ENCODE measurements around the gene NFIC.

Gene NFIC

DNA sequence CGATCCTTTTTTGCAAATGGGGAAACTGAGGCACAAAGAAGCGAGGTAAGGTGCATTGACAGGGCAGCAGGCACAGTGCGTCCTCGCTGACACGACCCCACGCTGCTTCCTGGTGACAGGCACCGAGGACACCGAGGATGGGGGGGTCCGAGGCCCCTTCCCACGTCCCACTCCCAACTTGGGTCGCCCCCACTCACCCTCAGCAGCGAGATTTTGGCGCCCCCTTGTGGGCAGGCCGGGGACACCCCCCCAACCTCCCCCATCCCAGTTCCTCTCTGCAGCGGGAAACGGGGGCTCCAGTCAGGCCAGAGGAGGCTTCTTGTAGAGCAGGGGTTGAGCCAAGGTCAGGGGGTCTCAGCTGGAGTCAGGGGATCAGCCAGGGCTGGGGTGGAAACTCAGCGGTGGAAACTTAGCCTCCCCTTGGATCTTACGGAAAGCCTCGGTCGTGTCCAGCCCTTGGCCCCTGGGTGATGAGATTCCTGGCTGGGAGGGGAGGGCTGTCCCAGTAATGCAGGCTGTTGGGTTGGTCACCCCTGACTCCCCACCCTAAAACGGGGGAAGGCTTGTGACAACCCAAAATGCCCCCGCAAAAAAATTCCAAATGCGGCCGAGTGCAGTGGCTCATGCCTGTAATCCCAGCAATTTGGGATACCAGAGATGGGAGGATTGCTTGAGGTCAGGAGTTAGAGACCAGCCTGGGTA lies 105.7 kb downstream of the NFIC start:
- Mint-ChIP-seq H3K9me3 (no peaks in the 10 kb centered on the region), H3K36me3 (ENCODE audit: low read depth) (no peaks in the 10 kb centered on the region), H3K4me1 (ENCODE audit: low read depth) (no peaks in the 10 kb centered on the region), H3K27me3 (ENCODE audit: low read depth) (no peaks in the 10 kb centered on the region), H3K4me3 (no peak overlapping the region), H3K27ac (no peak overlapping the region)

DNA sequence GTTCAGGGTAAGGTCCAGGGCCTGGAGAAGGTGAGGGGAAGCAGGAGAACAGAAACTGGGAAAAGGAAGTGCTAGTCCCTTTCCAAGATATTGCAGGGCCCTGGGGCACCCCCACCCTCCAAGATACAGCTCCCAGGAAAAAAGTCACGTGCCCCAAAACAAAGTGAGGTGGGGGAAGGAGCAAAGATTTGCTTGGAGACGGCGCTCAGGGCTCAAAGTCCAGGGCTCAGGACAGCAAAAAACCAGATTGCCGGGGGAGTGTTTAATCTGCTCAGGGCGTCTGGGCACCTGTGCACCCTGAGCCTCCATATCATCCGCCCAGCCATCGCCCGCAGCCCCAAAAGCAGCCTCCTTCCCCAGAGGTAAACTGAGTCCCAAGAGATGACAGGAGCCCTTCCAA lies 107.6 kb downstream of the NFIC start:
- peaks cover 3% of the 10 kb centered on the region for H3K27me3 Mint-ChIP-seq (ENCODE audit: low read depth)
- H3K27ac Mint-ChIP-seq: no peak overlapping the region
- no peaks in the 10 kb centered on the region for H3K9me3 Mint-ChIP-seq
- H3K36me3 Mint-ChIP-seq (ENCODE audit: low read depth): no peaks in the 10 kb centered on the region
- no peak overlapping the region for H3K4me3 Mint-ChIP-seq
- H3K4me1 Mint-ChIP-seq (ENCODE audit: low read depth): peaks cover 2% of the 10 kb centered on the region

DNA sequence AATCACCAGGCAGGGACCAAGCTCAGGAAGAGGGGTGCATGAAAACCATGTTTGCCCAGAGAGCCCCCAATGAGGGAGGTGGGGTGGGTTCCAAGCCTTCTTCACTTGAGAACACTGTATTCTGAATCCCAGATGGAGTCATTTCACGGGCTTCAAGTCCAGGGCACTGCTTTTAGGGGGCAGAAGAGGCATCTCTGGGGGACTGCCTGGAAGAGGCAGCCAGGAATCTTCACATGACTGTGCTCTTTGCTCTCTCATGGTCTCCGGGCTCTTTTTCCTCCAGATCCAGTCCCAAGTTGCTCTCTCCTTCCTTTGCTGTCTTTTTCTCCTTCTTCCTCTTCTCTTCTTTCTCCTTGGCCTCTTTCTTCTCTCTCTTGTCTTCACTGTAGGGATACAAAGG lies 108.2 kb downstream of the NFIC start:
- H3K36me3 Mint-ChIP-seq (ENCODE audit: low read depth): no peaks in the 10 kb centered on the region
- H3K4me1 Mint-ChIP-seq (ENCODE audit: low read depth): peaks cover 5% of the 10 kb centered on the region
- H3K9me3 Mint-ChIP-seq: no peaks in the 10 kb centered on the region
- H3K27me3 Mint-ChIP-seq (ENCODE audit: low read depth): peaks cover 3% of the 10 kb centered on the region
- H3K27ac Mint-ChIP-seq: no peak overlapping the region
- H3K4me3 Mint-ChIP-seq: no peak overlapping the region

DNA sequence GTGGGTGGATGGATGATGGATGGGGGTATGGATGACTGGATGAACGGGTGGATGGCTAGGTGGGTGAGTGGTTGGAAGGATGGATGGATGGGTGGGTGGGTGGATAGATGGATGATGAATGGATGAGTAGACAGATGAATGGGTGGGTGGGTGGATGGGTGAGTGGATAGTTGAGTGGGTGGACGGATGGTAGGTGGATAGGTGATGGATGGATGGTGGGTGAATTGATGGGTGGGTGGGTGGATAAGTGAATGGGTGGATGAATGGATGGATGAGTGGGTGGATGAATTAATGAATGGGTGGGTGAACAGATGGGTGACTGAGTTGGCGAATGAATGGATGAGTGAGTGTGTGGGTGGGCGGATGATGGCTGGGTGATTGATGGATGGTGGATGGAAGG lies 109.1 kb downstream of the NFIC start:
- Mint-ChIP-seq H3K9me3 (no peaks in the 10 kb centered on the region), H3K36me3 (ENCODE audit: low read depth) (no peaks in the 10 kb centered on the region), H3K4me1 (ENCODE audit: low read depth) (peaks cover 5% of the 10 kb centered on the region), H3K27ac (no peak overlapping the region), H3K27me3 (ENCODE audit: low read depth) (peaks cover 3% of the 10 kb centered on the region), H3K4me3 (no peak overlapping the region)

DNA sequence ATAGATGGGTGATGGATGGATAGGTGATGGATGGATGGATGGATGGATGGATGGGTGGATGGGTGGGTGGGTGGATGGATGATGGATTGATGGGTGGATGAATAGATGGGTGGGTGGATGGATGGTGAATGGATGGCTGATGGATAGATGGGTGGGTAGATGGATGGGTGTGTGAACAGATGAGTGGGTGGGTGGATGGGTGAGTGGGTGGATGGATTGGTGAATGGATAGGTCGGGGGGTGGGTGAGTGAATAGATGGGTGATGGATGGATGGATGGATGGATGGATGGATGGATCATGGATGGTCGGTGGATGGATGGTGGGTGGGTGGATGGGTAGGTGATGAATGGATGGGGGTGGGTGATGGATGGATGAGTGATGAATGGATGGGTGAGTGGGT lies 110.4 kb downstream of the NFIC start:
- Mint-ChIP-seq H3K9me3 (no peaks in the 10 kb centered on the region), H3K27me3 (ENCODE audit: low read depth) (peaks cover 3% of the 10 kb centered on the region), H3K36me3 (ENCODE audit: low read depth) (no peaks in the 10 kb centered on the region), H3K4me3 (no peak overlapping the region), H3K27ac (no peak overlapping the region), H3K4me1 (ENCODE audit: low read depth) (peaks cover 5% of the 10 kb centered on the region)

DNA sequence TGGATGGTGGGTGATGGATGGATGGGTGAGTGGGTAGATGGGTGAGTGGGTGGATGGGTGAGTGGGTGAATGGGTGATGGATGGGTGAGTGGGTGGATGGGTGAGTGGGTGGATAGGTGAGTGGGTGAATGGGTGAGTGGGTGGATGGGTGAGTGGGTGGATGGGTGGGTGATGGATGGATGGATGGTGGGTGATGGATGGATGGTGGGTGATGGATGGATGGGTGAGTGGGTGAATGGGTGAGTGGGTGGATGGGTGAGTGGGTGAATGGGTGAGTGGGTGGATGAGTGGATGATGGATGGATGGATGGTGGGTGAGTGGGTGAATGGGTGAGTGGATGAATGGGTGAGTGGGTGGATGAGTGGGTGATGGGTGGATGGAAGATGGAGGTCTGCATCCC lies 111.1 kb downstream of the NFIC start:
- Mint-ChIP-seq H3K9me3 (no peaks in the 10 kb centered on the region), H3K36me3 (ENCODE audit: low read depth) (no peaks in the 10 kb centered on the region), H3K4me3 (no peak overlapping the region), H3K27ac (no peak overlapping the region), H3K4me1 (ENCODE audit: low read depth) (peaks cover 5% of the 10 kb centered on the region), H3K27me3 (ENCODE audit: low read depth) (peaks cover 3% of the 10 kb centered on the region)

DNA sequence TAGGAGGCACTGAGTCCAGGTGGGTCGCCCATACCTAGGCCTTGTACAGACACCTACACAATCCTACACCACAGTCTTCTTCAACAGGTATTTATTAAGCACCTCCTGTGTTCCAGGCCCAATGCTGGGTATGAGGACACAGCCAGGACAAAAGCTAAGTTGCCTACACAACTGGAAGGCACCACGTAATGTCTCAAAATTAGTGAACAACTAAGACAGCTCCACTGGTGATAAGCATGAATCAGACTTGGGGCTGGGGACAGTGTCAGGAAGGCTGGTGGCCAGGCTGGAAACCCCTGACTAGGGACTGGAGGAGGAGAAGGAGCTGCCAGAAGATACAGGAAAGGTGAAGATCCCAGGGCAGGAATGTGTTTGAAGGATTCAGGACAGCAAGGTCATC lies 111.6 kb downstream of the NFIC start:
- Mint-ChIP-seq H3K27me3 (ENCODE audit: low read depth) (peaks cover 3% of the 10 kb centered on the region), H3K27ac (no peak overlapping the region), H3K4me3 (peak overlapping the region; percentile 23), H3K36me3 (ENCODE audit: low read depth) (no peaks in the 10 kb centered on the region), H3K4me1 (ENCODE audit: low read depth) (peaks cover 5% of the 10 kb centered on the region), H3K9me3 (no peaks in the 10 kb centered on the region)

DNA sequence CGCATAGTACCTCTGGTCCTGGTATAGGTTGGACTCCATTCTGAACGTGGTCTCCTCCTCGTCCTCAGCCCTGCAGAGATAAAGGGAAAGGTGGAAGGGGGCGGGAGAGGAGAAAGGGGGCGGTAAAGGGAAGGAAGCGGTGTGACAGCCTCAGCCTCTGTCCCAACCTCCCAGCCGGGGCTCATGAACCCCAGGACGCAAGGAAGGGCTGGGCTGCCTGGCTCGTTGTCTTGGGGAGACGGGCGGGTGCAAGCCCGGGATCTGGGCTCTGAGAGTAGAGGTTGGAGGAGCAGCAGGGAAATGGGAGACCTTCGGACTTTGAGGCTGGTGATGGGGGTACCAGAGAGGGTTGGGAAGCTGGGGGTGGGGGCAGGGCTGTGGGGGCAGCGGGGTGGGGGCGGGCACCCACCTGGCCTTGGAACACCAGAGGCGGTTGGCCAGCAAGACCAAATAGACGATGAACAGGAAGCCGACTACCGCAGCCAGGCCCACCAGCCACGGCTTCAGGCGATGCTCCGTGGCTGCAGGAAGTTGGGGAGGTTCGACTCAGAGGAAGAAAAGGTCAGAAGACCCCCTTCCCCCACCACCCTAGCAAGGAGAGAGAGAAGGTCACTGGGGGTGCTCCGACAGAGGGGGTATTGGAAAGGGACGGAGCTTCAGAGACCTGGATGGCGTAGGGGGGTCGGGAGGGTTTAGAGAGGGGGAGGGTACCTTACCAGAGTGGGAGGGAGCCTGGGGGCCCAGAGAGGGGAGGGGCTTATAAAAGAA lies 112.2 kb downstream of the NFIC start:
- peaks cover 5% of the 10 kb centered on the region for H3K4me1 Mint-ChIP-seq (ENCODE audit: low read depth)
- H3K27me3 Mint-ChIP-seq (ENCODE audit: low read depth): peaks cover 3% of the 10 kb centered on the region
- H3K4me3 Mint-ChIP-seq: peak overlapping the region; percentile 70
- H3K9me3 Mint-ChIP-seq: no peaks in the 10 kb centered on the region
- H3K27ac Mint-ChIP-seq: no peak overlapping the region
- no peaks in the 10 kb centered on the region for H3K36me3 Mint-ChIP-seq (ENCODE audit: low read depth)

DNA sequence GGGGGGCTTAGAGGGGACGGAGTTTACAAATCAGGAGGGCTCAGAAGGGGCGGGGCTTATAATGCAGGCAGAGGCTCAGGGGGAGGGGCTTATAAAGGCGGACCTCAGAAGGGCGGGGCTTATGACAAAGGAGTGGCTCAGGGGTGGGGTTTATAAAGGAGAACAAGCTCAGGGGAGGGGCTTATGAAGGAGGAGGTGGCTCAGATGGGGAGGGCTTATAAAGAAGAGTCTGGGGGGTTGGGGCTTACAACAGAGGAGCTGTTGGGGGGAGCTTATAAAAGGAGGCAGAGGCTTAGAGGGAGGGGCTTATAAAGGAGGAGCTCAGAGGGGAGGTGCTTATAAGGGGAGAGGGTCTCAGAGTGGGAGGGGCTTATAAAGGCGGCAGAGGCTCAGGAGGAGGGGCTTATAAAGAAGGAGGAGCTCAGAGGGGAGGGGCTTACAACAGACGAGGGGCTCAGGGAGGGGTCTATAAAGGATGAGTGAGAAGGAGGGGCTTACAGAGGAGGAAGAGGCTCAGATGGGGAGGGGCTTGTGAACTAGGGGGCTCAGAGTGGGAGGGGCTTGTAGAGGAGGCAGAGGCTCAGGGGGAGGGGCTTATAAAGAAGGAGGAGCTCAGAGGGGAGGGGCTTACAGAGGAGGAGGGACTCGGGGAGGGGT lies 112.9 kb downstream of the NFIC start:
- Mint-ChIP-seq H3K27ac (no peak overlapping the region), H3K36me3 (ENCODE audit: low read depth) (no peaks in the 10 kb centered on the region)

DNA sequence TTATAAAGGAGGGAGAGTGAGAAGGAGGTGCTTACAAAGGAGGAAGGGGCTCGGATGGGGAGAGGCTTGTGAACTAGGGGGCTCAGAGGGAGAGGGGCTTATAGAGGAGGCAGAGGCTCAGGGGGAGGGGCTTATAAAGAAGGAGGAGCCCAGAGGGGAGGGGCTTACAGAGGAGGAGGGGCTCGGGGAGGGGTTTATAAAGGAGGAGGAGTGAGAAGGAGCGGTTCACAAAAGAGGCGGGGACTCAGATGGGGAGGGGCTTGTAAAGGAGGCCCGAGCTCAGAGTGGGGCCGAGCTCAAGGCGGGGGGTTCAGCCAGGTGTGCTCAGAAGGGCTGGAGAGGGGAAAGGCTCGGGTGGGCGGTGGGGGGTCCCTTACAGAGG lies 113.4 kb downstream of the NFIC start:
- no peak overlapping the region for H3K27ac Mint-ChIP-seq
- no peaks in the 10 kb centered on the region for H3K9me3 Mint-ChIP-seq
- H3K27me3 Mint-ChIP-seq (ENCODE audit: low read depth): peaks cover 3% of the 10 kb centered on the region
- peaks cover 5% of the 10 kb centered on the region for H3K4me1 Mint-ChIP-seq (ENCODE audit: low read depth)
- H3K4me3 Mint-ChIP-seq: no peak overlapping the region
- no peaks in the 10 kb centered on the region for H3K36me3 Mint-ChIP-seq (ENCODE audit: low read depth)

More for the DNA sequence above, 112.9 kb downstream of the NFIC start:
- Mint-ChIP-seq H3K4me1 (ENCODE audit: low read depth) (peaks cover 5% of the 10 kb centered on the region), H3K27me3 (ENCODE audit: low read depth) (peaks cover 3% of the 10 kb centered on the region), H3K9me3 (no peaks in the 10 kb centered on the region), H3K4me3 (no peak overlapping the region)

DNA sequence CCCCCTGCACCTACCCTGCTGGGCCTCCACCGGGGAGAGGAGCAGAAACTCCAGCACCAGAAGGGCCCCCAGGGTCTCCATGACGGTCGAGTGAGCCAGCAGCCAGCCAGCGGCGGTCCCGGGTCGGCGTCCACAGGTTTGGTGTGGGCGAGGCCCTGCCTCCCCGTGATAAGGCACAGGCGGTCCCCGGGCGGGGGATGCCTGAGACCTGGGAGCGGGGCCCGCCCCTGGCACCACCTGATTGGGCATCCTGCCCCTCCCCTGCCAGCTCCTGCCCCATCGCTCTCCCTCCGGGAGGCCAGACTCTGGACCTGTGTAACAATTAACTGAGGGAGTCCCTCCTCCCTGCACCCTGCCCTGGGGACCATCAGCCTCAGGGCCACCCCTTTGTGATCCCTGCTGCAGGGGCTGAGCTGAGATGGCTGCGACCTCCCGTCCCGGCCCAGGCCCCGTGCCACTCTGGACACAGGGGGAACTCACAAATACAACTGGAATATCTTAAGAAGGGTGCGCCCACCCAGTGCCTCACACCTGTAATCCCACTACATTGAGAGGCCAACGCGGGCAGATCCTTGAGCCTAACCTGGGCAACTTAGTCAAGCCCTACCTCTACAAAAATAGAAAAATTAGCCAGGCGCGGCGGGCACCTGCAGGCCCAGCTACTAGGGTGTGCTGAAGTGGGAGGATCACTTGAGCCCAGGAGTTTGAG lies 114.2 kb downstream of the NFIC start, which contains the start of gene SMIM24:
SMIM24 (minus strand) TSS at position 143 of the 709 bp plus-strand sequence; CDS start at position 81, 62 bp downstream.
- H3K9me3 Mint-ChIP-seq: no peaks in the 10 kb centered on the region
- no peak within 1 kb of the TSS for H3K27ac Mint-ChIP-seq
- no peak within 1 kb of the TSS for H3K4me3 Mint-ChIP-seq
- no peaks in the 10 kb centered on the region for H3K36me3 Mint-ChIP-seq (ENCODE audit: low read depth)
- peaks cover 7% of the 10 kb centered on the region for H3K4me1 Mint-ChIP-seq (ENCODE audit: low read depth)
- peaks cover 3% of the 10 kb centered on the region for H3K27me3 Mint-ChIP-seq (ENCODE audit: low read depth)

DNA sequence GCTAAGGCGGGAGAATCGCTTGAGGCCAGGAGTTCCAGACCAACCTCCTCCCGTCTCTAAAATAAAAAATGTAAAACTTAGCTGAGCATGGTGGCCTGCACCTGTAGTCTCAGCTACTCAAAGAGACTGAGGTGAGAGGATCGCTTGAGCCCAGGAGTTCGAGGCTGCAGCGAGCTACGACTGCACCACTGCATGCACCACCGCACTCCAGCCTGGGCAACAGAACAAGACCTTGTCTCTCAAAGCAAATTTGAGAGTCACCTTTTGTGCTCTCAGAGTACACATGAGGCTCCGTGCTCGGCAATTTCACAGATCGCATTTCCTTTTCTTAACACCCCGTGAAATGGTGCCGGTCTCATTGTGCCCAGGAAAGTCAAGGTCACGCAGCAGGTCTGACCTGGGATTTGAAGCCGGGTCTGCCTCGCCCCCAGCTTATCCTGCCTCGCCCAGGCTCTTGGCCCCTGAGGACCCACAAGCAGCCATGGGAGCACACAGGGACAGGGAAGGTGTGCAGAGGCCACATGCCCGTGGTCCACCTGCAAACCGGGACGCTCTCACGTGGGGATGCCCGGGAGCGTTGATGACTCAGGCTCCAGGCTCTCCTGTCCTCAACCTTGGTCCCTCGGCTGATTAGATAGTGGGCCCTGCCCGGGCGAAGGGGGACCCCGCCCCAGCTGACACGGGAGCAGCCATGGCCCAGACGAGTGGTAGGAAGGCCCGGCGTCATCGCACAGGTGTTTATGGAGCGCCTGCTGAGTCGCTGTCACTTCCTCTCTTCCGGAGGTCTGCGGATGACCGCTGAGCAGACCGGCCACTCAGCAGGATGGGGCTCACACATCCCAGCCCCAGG lies 115.1 kb downstream of the NFIC start:
- no peaks in the 10 kb centered on the region for H3K36me3 Mint-ChIP-seq (ENCODE audit: low read depth)
- H3K27me3 Mint-ChIP-seq (ENCODE audit: low read depth): peaks cover 3% of the 10 kb centered on the region
- peaks cover 7% of the 10 kb centered on the region for H3K4me1 Mint-ChIP-seq (ENCODE audit: low read depth)
- no peak overlapping the region for H3K27ac Mint-ChIP-seq
- H3K9me3 Mint-ChIP-seq: no peaks in the 10 kb centered on the region
- no peak overlapping the region for H3K4me3 Mint-ChIP-seq

DNA sequence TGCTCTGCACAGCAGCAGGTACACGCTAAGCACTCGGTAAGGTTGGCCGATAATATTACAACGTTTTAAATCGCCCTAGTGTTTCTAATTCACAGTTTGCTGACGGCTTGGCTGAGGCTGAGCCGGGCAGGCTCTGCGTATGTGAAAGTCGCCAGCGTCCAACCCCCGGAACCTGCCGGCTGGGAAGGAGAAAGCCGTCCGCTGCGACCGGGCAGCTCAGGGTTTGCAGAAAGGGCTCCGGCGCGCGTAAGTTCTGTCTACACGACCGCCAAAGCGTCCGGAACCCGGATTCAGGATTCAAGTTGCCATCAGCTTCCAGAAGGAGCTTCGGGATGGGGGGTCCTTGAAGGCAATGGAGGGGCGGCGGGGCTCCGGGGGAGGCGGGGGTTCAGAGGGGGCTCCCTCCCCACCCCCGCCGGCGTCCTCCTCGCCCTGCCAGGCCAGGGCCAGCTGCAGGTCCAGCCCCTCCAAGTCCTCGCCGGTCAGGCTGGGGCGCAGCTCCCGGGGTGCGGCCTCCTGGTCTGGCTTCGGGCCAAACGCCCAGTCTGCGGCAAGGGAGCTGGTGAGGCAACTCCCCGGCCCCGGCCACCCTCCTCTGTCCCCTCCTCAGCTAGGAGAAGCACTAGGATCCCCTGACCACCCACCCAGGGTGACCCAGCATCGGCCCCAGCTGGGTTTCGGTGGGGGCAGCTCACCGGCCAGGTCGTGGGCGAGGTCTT lies 116.3 kb downstream of the NFIC start:
- Mint-ChIP-seq H3K4me1 (ENCODE audit: low read depth) (peaks cover 7% of the 10 kb centered on the region), H3K27ac (no peak overlapping the region), H3K9me3 (no peaks in the 10 kb centered on the region), H3K27me3 (ENCODE audit: low read depth) (peaks cover 3% of the 10 kb centered on the region), H3K4me3 (no peak overlapping the region), H3K36me3 (ENCODE audit: low read depth) (peaks cover 2% of the 10 kb centered on the region)
